HG02798 (cell line): ENCODE data around the gene KCNH6.

Source experiments
- ATAC-seq: cut with Tn5 transposase; IDR thresholded peaks from one replicate; pipeline ENCODE4 v1.9.1; 2021; ENCODE audit warnings: mild to moderate bottlenecking; ENCODE audit not compliant: unreplicated experiment, poor library complexity

The KCNH6 gene

DNA sequence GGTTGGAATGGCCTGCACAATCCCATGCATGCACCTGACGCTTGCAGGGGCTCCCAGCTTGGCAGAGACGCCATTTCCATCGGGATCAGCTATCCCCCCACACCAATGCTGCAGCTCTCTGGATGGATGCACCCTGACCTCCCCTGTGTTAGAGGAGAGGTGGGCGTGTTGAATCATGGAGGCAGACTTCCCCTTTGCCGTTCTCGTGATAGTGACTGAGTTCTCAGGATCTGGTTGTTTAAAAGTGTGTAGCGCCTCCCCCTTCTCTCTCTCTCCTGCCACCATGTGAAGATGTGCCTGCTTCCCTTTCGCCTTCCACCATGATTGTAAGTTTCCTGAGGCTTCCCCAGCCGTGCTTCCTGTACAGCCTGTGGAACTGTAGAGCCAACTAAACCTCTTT is 17.8 kb upstream of the KCNH6 start:
- ATAC-seq, result no peak

DNA sequence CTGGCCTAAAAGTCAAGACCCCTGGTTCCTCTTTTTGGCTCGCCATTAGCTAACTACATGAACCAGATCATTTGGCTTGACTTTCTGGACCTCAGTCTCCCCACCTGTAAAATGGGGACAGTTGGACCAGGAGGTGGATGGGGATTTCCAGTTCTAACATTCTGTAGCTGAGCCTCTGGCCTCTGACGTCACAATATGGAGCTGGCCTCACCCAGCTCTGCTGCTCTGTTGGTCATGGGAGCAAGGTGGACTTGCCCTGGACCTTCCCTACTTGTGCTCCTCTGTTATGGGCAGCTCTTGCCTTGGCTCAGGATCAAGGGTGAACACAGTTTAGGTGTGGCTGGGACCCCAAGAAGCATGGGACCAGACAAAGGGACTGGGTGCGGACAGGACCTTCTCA is 16.5 kb upstream of the KCNH6 start:
- ATAC-seq, result no peak

DNA sequence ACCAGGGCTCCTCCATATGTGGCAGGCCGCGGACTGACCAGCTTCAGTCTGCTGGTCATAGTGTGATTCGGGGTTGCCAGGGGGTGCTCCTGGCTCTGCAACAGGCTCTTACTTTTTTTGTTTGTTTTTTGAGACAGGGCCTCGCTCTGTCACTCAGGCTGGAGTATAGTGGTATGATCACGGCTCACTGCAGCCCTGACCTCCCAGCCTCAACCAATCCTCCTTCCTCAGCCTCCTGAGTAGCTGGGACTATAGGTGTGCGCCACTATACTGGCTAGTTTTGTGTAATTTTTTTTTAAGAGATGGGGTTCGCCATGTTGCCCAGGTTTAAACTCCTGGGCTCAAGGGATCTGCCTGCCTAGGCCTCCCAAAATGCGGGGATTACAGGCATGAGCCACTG is 11.8 kb upstream of the KCNH6 start:
- no peak for ATAC-seq

DNA sequence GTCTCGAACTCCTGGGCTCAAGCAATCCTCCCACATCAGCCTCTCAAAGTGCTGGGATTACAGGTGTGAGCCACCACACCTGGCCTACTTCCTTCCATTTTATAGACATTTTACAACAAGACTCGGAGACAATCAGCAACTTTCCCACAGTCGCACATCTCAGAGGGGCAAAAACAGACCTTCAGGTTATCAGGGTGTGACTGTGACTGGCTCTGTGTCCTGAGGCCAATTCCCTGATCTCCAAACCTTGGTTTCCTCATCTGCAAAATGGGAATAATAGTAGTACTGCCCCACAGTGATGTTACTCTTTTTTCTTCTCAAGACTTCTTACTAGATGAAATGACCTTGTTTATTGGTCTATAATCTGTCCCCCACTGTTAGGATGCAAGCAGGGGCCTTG is 10.8 kb upstream of the KCNH6 start:
- no peak for ATAC-seq

DNA sequence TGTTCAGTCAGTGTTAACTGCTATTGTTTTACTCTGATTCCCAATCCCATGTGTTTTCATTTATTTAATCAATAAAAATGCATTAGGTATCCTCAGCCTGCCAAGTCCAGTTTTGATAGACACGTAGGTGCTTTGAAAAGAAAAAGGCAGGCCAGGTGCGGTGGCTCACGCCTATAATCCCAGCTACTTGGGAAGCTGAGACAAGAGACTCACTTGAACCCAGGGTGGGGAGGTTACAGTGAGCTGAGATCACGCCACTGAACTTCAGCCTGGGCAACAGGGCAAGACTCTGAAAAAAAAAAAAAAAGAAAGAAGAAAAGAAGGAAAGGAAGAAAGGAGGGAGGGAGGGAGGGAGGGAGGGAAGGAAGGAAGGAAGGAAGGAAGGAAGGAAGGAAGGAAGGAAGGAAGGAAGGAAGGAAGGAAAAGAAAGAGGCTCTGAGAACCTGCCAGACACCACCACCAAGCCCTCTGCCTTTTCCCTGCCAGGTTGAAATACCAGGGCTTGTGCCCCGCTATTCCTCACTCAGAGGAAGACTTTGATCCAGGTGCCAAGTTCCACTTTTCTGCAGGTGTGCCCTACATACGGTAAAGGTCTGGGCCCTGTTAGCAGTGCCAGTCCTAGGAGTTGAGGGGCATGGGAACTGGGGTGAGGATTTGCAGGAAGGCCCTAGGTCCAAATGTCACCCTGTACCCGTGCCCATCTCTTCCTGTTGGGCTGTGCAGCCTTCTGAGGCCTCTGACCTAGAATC is 10.1 kb upstream of the KCNH6 start:
- no peak for ATAC-seq

DNA sequence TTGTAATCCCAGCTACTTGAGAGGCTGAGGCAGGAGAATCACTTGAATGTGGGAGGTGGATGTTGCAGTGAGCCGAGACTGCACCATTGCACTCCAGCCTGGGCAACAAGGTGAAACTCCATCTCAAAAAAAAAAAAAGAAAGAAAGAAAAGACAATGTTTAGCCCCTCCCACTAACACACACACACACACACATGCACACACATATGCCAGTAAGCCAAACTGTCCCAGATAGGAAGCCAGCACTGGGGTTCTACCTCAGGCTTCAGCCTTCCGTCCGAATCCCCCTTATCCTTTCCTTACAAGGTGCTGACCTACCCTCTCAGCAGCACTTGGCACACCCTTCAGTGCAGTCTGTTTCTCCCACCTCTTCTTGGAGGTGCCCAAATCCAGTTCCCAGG is 8.7 kb upstream of the KCNH6 start:
- no peak for ATAC-seq

DNA sequence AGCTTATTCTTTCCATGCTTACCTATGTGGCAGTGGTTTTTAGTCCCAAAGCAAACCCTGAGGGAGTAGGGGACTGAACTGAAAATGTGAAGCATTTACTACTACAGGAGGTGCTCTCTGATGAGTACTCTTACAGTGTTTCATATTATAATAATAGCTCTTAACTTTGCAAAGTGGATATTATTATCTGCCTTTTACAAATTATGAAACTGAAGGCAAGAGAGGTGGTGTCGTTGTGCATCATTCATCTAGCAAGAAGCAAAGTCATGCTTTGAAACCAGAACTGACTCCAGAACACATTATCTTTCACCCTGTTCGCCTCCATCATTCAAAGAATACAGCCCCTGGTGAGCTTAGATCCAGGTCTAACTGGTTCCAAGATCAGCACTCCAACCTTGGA is 8.2 kb upstream of the KCNH6 start:
- peak; percentile 51 for ATAC-seq

DNA sequence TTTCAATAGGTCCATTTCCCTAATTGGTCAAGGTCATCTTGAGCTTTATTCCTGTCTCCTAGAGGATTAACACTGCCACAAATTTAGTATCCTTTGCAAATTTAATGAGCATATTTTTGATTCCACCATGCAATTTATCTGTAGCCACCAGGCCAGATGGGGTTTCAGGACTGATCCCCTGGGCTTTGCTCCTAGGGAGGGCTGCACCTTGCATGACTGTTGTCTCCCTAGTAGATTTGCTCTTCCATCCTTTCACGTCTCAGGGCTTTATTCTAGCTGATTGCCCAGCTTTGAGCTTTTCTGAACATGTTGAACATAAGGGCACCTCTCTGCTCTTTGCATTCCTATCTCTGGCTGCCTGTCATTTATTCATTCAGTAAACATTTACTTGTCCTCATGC is 7.7 kb upstream of the KCNH6 start:
- ATAC-seq, result no peak

DNA sequence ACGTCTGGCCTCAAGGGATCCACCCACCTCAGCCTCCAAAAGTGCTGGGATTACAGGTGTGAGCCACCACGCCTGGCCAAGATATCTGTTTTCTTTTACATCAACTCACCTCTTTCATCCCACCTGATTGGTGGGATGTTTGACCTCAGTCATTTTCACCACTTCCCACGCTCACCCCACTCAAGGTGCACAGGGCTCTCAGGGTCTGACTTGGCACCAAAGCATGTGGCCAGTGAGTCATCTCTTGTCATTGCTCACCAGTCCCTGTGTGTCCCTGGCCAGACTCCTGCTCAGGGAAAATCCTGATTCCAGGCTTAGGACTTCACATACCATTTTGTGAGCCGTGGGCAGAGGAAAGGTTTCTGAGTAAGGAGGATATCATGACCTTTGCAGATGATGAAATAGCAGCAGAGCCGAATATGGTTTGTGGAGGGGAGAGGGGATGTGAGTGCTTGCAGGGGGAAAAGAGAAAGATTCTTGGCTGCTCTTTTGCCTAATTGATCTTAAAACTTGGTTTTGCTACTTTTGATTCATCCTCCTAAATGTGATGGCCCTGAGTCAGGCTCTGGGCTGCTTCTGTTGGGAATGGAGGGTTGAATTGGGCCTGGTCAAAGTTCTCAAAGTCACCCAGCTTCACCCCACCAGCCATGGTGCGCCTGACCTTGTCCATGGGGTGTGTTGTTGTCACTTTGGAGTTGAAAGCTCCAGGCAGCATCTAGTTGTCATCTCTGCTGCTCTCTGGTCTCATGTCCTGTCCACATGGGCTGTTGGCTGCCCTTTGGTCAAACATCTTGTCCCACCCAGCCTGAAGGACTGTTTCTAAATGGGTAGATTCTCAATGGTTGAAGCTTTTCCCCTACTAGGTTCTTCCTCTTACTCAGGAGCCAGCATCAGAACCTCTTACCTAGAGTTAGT is 6.0 kb upstream of the KCNH6 start:
- ATAC-seq, result peak; percentile 63

DNA sequence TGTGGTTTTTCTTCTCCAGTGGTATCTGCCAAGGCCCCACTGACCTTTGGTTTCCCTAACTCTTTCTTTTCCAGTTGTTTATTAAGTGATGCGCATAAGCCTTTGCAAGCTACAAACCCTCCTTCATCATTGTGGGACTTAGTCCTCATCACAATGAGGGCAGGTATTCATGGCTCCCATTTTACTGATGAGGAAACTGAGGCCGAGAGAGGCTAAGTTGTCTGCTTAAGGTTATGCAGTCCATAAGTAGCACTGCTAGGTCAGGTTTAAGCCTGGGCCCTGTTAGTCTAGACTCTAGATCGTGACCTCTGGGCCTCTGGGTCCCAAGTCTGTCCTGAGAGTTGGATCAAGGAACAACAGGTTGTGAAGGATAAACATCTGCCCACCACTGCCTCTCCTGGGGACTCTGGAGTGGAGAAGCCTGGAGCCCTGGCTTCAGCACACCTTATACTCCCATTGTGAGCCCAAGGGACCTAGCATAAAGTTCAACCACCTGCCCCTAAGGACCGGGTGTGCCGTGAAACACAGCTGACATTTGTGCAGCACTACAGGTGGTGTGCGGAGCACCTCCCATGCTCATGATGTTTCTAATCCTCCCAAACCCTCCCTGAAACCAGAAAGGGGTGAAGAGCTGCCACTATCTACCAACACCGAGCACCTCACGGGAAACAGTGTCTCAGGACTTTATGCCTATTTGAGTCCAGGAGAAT is 5.2 kb upstream of the KCNH6 start:
- no peak for ATAC-seq

DNA sequence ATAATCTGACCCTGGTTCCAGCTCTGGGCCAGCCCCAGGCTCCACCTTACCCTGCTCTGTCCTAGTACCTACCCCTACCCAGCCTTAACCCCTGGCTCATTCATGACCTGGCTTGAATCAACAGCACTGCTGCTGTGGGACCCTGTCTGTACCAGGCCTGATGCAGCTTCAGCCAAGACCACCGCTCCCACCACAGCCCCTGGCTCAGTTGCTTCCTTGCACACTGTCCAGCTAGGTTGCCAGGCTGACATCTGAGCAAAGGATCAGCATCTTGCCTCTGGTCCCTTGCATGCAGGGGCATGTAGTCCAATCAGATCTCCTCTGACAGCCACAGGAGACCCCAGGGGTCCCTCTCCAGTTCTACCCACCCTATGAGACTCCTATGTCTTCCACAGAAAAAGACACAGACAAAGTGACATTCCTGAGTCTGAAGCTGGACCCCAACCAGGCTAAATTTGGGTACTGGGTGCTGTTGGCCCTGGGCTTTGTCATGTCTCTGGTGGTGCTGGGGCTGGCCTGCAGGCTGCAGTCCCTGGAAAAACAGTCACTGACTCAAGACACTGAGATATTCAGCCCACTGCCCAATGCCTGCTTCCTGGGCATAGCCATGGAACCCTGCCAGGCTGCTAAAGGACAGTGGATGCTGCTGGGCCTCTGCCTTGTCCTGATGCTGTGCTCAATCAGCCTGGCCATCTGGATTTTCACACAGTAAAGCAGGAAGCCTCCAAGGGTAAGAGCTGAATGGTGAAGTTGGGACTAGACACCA is 3.9 kb upstream of the KCNH6 start:
- ATAC-seq, result no peak

DNA sequence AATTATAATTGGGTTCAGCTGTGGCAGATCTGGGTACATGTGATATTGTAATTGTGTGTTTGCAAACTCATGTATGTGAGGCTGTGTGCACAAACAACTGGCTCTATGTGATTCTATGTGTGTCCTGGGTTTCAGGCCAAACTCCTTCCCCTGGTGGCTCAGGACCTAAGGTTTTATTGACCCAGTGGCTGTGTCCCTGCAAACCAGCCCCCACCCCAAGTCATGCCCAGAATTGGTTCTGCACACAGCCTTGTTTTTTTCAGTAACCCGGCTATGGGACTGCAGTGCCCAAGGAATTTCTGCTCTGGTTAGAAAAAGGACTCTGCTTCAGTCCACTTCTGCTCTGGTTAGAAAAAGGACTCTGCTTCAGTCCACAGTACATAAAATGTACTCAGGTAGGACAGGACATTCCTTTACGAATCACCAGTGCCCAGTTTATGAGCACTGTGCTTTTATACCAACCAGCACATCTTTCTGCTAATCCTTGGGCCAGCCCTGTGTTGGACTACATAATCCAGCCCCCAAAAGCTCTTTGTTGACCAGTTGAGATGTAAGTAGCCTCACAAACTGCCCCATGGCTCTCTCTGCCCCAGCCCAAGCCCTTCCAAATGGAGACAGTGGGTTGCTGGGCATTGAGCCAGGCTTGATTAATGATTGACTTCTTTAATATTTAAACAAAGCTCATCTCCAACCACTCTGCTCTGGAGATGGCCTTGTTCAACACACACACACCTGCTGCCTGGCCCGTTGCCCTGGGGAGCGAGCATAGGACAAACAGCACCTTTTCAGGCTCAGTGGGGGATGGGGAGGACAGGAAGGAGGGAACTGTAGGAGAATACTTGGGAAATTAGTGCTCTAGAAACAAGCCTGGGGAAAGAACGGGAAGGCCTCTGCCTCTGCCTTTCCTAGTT is 2.9 kb upstream of the KCNH6 start:
- ATAC-seq, result no peak

DNA sequence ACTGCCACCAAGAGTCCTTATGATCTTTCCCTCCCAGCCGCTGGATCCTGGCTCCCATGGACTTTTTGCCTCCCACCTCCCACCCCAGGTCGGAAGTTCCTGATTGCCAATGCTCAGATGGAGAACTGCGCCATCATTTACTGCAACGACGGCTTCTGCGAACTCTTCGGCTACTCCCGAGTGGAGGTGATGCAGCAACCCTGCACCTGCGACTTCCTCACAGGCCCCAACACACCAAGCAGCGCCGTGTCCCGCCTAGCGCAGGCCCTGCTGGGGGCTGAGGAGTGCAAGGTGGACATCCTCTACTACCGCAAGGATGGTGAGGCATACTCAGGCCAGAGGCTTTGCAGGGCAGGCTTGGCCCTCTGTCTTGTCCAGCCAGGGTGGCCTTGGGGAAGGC is 893 bp downstream of the KCNH6 start:
- no peak for ATAC-seq

DNA sequence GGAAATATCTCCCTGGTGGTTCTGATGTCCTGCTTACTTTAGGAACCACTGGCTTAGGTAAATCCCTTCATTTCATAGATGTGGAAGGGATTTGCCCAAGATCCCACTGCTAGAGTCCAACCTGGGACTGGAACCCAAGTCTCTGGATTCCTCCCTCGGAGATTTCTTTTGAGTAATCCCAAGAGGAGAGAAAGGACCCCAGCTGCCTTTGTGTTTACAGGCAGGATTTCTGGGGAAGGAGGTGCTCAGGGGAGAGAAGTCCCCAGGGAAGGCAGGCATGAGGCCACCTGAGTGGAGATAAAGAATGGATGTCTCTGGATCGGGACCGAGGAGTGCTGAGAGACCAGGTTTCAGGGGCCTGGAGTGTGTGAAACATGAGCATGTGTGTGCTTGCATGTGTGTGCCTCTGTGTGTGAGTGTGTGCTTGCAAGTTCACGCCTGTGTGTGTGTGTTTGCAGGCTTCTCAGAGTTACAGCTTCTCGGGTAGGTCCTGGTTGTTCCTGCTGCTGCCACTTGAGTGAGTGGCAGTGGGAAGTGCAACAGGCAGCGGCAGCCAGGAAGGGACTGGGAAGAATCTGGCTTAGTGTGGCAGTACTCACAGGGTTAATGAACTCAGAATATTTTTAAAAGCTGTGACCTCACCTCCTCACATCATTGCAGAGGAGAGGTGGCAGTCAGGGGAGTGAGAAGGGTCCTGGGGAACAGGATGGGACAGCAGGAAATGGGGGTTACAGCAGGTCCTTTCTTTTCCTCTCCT is 2.2 kb downstream of the KCNH6 start:
- no peak for ATAC-seq

DNA sequence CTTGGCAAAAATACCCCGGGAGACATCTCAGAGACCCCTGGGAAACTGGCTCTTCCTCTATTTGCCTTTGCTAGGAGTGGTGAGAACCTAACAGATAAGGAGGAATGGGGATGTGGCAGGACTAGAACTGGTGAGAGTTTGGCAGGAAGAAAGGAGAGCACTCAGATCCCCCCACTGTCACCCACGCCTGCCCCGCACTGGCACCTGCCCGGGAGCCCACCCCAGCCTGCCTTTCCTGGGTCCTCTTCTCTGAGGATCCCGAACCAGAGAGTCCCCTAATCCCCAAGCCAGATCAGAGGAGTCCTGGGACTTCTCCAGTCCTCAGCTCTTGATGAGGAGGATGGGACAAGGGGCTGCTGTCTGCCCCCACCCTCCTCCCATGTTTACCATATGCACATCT is 3.7 kb downstream of the KCNH6 start:
- no peak for ATAC-seq

DNA sequence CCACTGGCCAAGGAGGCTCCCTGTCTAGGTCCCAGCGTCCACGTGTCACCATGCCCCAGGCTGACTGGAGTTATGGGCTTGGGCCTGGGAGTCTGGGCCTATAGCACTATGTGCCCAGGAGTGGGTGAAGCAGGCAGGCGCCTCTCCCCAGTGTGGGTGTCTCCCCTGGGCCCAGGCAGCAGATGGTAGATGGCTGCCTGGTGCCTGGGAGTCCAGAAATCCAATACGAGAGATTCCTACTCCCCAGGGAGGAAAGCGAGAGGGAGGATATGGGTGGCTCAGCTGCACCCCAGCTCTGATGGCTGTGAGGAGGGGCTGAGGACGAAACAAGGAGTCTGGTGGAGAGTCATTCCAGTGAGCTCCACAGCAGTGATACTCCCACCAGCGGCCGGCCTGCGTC is 5.0 kb downstream of the KCNH6 start:
- ATAC-seq, result no peak

DNA sequence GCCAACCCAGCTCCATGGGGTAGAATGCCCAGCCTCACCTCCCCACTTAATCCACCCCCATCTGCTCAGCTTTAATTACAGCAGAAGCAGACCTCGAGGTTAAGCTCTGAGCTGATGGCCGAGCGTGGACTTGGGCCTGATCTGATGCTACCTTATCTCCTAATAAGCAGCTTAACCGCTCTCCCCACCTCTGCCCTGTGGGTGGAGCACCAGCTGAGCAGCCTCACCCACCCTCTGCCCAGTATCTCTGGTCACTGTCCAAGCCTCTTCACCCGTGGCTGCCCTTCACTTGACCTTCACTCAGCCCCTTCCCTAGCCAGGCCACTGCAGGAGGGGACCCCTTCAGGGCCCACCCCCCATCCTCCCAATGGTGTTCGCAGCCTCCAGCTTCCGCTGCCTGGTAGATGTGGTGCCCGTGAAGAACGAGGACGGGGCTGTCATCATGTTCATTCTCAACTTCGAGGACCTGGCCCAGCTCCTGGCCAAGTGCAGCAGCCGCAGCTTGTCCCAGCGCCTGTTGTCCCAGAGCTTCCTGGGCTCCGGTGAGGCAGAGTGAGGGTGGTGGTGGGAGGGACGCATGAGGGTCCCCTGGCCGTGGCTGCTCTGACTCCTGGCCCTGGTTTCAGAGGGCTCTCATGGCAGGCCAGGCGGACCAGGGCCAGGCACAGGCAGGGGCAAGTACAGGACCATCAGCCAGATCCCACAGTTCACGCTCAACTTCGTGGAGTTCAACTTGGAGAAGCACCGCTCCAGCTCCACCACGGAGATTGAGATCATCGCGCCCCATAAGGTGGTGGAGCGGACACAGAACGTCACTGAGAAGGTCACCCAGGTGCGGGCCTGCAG is 6.8 kb downstream of the KCNH6 start:
- ATAC-seq, result no peak

DNA sequence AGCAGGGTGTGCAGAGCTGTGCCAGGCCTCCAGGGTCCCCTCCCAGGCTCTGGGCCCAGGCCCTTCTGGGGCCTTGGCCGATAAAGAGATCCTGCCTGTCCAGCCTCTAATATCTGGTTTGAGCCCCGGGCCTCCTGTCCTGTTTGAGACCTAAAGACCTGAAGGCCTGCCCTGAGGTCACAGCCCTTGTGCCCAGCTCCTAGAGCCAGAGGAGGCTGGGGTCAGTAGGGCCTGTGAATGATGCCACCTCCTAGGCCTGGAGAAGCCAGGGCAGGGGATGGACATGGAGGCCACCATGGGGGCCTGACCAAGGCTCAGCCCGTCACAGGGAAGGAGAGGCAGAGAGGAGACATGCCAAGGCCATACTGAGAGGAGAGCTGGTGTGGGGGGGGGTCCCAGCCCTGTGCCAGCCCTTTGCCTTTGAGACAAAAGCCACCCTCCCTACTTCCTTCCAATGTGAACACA is 7.4 kb downstream of the KCNH6 start:
- ATAC-seq, result no peak
